Measurements from ENCODE around the gene SPEF2. TPM values are rescaled to one million over a fixed set of nuclear protein-coding genes. Genes with fewer than 3 reads are reported as not detected.

Gene SPEF2
- total and polyA plus RNA-seq, 8 donors: 1.5 to 25.4 (median 3.8) TPM

GRCh38 chr5:35709688-35710087, 92.0 kb downstream of the SPEF2 start:
- no peak for TF ChIP-seq POLR2A (IDR thresholded peaks at IDR 0.05)
- no peak for TF ChIP-seq EP300 (IDR thresholded peaks at IDR 0.05)
- TF ChIP-seq CTCF (IDR thresholded peaks at IDR 0.05): no peak
- TF ChIP-seq POLR2AphosphoS5 (IDR thresholded peaks at IDR 0.05): no peak

GRCh38 chr5:35717718-35718117, 100.1 kb downstream of the SPEF2 start:
- no peak for DNase-seq
- Histone ChIP-seq H3K4me1 (no peaks in the 10 kb centered on the region), H3K27me3 (no peaks in the 10 kb centered on the region), H3K36me3 (no peaks in the 10 kb centered on the region), H3K4me3 (no peak overlapping the region), H3K9me3 (no peaks in the 10 kb centered on the region), H3K27ac (no peak overlapping the region)
- TF ChIP-seq EP300 (IDR thresholded peaks at IDR 0.05) (no peak), POLR2AphosphoS5 (IDR thresholded peaks at IDR 0.05) (no peak), CTCF (IDR thresholded peaks at IDR 0.05) (no peak), POLR2A (IDR thresholded peaks at IDR 0.05) (no peak)
- intact Hi-C loops (cut with DNase I; ENCODE audit: low total_unique reads): no loop called here
- 73 to 80% (median 78%) methylated on average over 5 of the region's 5 CpGs for WGBS, 5 donors

More at GRCh38 chr5:35709688-35710087, 92.0 kb downstream of the SPEF2 start:
- intact Hi-C loops (cut with DNase I; ENCODE audit: low total_unique reads): no loop called here
- 93 to 97% (median 97%) methylated on average over 2 of the region's 2 CpGs for whole genome bisulfite sequencing, 5 donors
- no peaks in the 10 kb centered on the region for H3K27me3 ChIP-seq
- H3K36me3 ChIP-seq: peaks cover 0 to 9% (median 0%) of the 10 kb centered on the region in 4 donors
- no peaks in the 10 kb centered on the region for H3K4me1 ChIP-seq
- H3K4me3 ChIP-seq: no peak overlapping the region
- no peak for DNase-seq
- no peaks in the 10 kb centered on the region for H3K9me3 ChIP-seq
- no peak overlapping the region for H3K27ac ChIP-seq

- WGBS, 5 donors: 82 to 91% (median 90%) methylated on average over 3 of the region's 3 CpGs
- H3K27me3 ChIP-seq: no peaks in the 10 kb centered on the region
- H3K4me3 ChIP-seq: no peak overlapping the region
- no peak overlapping the region for H3K27ac ChIP-seq
- intact Hi-C loops (cut with DNase I; ENCODE audit: low total_unique reads): no loop called here
- peaks cover 0 to 6% (median 2%) of the 10 kb centered on the region in 4 donors for H3K9me3 ChIP-seq
- no peaks in the 10 kb centered on the region for H3K36me3 ChIP-seq
- no peak for DNase-seq
- H3K4me1 ChIP-seq: no peaks in the 10 kb centered on the region
- no peak for TF ChIP-seq POLR2A (IDR thresholded peaks at IDR 0.05)
- TF ChIP-seq POLR2AphosphoS5 (IDR thresholded peaks at IDR 0.05): no peak
- TF ChIP-seq EP300 (IDR thresholded peaks at IDR 0.05): no peak
- TF ChIP-seq CTCF (IDR thresholded peaks at IDR 0.05): no peak
Measured at GRCh38 chr5:35735718-35736117, 118.1 kb downstream of the SPEF2 start.

GRCh38 chr5:35736280-35736679, 118.6 kb downstream of the SPEF2 start:
- Histone ChIP-seq H3K36me3 (no peaks in the 10 kb centered on the region), H3K27me3 (no peaks in the 10 kb centered on the region), H3K4me3 (no peak overlapping the region), H3K9me3 (peaks cover 0 to 6% (median 2%) of the 10 kb centered on the region in 4 donors), H3K27ac (no peak overlapping the region), H3K4me1 (no peaks in the 10 kb centered on the region)
- TF ChIP-seq CTCF (IDR thresholded peaks at IDR 0.05): no peak
- no peak for TF ChIP-seq POLR2AphosphoS5 (IDR thresholded peaks at IDR 0.05)
- no peak for TF ChIP-seq POLR2A (IDR thresholded peaks at IDR 0.05)
- TF ChIP-seq EP300 (IDR thresholded peaks at IDR 0.05): no peak
- no peak for DNase-seq
- intact Hi-C loops (cut with DNase I; ENCODE audit: low total_unique reads): no loop called here
